Subcutaneous adipose tissue (tissue), 4 donors: ENCODE data around the gene SYNC. TPM values are rescaled to one million over a fixed set of nuclear protein-coding genes. Genes with fewer than 3 reads are reported as not detected.

ENCODE experiments used
- total RNA-seq, 4 donors: library from RNA; depleted of rRNA; stranded (reverse); fragments of >200 nt; gene quantifications; one replicate each; pipeline ENCODE4 v1.1.0, GENCODE V29; 2016
- TF ChIP-seq, protein P1 (sequence below): fragments of 450-650 bp; IDR thresholded peaks from one replicate; pipeline ENCODE4 v1.5.1; 2016; ENCODE audit warnings: low read depth, mild to moderate bottlenecking, control low read depth, antibody characterized with exemption, moderate library complexity

Gene SYNC
- total RNA-seq, 4 donors from 2014 or later, result 13.3 to 29.7 (median 18.6) TPM

DNA sequence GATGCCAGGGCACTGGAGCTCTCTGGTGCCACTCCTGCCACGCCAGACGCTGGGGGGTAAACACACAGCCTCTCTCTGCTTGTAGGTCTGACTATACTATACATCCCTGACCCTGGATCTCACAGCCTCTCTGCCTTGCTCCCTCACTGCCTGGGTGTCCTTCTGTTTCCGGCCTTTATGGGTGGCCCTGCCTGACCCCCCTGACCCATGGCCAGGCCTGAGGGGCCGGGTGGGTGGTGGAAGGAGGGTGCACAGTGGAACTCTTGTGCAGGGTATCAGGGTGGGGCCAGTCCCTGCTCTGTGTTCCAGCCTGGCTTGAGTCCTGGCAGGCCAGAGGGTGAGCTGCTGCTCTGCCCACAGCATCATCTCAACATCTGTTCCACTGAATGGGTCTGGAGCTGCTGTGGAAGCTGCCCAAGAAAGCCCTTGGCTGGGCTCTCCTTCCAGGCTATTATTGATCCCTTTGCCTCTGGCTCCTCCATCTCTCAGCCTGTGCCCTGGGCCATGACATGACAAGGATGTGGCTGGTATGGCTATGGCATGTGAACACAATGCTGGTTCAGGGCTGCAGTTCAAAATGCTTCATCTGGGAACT is 17.2 kb upstream of the SYNC start:
- TF ChIP-seq, protein P1, sequence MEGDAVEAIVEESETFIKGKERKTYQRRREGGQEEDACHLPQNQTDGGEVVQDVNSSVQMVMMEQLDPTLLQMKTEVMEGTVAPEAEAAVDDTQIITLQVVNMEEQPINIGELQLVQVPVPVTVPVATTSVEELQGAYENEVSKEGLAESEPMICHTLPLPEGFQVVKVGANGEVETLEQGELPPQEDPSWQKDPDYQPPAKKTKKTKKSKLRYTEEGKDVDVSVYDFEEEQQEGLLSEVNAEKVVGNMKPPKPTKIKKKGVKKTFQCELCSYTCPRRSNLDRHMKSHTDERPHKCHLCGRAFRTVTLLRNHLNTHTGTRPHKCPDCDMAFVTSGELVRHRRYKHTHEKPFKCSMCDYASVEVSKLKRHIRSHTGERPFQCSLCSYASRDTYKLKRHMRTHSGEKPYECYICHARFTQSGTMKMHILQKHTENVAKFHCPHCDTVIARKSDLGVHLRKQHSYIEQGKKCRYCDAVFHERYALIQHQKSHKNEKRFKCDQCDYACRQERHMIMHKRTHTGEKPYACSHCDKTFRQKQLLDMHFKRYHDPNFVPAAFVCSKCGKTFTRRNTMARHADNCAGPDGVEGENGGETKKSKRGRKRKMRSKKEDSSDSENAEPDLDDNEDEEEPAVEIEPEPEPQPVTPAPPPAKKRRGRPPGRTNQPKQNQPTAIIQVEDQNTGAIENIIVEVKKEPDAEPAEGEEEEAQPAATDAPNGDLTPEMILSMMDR, result no peak

- TF ChIP-seq, protein P1, result no peak
These were observed 16.0 kb upstream of the SYNC start for GRCh38 chr1:32718527-32718926.

DNA sequence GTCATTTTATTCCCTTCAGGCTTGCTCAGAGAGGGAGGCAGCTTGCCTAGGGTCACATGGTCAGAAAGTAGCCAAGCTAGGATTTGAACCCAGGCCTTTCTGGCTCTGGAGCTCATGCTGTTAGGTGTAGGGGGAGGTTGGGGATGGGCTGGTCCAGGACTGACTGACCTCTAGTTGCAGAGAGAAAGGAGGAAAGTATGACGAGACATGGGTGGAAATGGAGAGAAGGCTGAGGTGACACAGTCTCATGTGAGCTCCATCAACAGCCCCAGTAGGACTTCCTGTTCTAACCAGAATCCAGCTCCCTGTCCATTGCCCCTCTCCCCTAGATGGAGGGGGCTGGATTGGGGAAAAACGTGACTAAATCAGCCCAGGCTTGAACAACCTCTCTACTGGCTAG is 15.5 kb upstream of the SYNC start:
- TF ChIP-seq, protein P1, result no peak

- TF ChIP-seq, protein P1, result no peak
These were observed 14.9 kb upstream of the SYNC start for GRCh38 chr1:32717503-32717902.

DNA sequence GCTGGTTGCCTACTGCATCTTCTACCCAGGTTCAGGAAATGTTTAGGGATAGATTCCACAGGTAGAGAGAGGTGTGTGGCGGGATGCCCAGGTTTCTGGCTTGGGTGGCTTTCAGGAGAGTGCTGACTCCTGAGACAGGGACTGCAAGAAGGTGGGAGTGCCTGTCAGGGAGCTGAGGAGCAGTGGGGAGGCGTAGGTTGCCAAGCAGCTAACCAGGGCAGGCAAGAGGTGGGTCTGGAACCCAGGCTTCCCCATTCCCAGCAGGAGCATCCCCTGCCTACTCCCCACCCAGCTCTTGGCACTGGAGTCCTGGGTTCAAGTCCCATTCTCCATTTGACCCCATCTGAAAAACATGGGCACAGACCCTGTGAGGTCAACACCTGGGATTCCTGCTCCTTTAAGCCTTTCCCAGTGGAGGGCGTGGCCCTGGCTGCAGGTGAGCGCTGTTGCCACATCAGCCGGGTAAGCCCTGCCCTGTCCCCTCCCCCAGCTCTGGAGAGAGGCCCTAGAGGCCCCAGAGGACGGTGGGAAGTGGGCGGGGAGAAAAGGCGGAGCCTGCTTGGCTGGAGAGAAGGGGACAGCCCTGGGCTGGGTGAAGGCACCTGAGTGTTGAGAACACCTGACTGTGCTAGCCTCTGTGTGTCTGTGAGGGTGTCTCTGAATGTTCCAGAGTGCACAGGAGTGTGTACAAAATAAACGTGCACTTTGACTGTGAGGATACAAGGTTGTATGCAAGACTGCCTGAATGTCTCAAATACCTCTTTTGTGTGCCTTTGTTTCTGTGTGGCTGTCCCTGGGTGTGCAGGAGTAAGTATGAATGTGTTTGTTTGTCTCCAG is 14.0 kb upstream of the SYNC start:
- TF ChIP-seq, protein P1, result no peak

- TF ChIP-seq, protein P1, result no peak
These were observed 13.3 kb upstream of the SYNC start for GRCh38 chr1:32715901-32716311.

DNA sequence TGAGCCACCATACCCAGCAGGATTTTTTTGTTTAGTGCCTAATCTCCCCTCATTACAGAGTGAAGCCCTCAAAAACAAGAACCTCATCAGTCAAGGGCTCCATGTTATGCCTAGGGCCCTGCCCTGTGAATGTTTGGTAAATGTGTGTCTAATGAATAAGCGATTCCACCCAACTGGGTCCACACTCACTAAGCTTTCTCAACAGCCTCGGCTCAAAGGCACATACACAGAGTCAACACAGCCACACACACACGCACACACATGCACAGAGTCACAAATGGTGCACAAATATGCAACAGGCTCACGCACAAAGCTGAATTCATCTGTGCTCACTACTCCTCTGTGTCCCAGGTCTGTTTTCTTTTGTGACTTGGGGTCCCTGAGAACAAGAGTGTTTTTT is 11.7 kb upstream of the SYNC start:
- TF ChIP-seq, protein P1, result no peak
